ENCODE results near the gene PRRC2A.

GRCh38 chr6:31592396-31592771 is 28.1 kb upstream of the PRRC2A start:
- TF ChIP-seq, protein P1, sequence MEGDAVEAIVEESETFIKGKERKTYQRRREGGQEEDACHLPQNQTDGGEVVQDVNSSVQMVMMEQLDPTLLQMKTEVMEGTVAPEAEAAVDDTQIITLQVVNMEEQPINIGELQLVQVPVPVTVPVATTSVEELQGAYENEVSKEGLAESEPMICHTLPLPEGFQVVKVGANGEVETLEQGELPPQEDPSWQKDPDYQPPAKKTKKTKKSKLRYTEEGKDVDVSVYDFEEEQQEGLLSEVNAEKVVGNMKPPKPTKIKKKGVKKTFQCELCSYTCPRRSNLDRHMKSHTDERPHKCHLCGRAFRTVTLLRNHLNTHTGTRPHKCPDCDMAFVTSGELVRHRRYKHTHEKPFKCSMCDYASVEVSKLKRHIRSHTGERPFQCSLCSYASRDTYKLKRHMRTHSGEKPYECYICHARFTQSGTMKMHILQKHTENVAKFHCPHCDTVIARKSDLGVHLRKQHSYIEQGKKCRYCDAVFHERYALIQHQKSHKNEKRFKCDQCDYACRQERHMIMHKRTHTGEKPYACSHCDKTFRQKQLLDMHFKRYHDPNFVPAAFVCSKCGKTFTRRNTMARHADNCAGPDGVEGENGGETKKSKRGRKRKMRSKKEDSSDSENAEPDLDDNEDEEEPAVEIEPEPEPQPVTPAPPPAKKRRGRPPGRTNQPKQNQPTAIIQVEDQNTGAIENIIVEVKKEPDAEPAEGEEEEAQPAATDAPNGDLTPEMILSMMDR (IDR thresholded peaks at IDR 0.05), result no peak
- no peak for TF ChIP-seq POLR2A (IDR thresholded peaks at IDR 0.05)
- TF ChIP-seq EP300 (IDR thresholded peaks at IDR 0.05), result no peak
